Liver (tissue), 9 donors: ENCODE results near the gene SASH1. TPM values are rescaled to one million over a fixed set of nuclear protein-coding genes. Genes with fewer than 3 reads are reported as not detected.

ENCODE experiments used
- DNase-seq: peaks from one replicate; pipeline ENCODE4 v3.0.0-alpha.2; 2017; ENCODE audit warnings: low spot score
- H3K27ac ChIP-seq, 2 donors: one replicate each; pipeline ENCODE4 v1.7.0; 2013; ENCODE audit warnings: inconsistent platforms in 2 of 2, low read length in 2 of 2, control low read depth in 1 of 2, low read depth in 1 of 2, mild to moderate bottlenecking in 1 of 2
- H3K27me3 ChIP-seq, 4 donors: one replicate each; pipeline versions ENCODE4 v1.6.1 to v1.7.0; 2013; ENCODE audit warnings: low read length in 3 of 4, inconsistent platforms in 1 of 4, mild to moderate bottlenecking in 1 of 4, moderate library complexity in 1 of 4; ENCODE audit not compliant: control insufficient read depth in 4 of 4, insufficient read depth in 4 of 4
- H3K36me3 ChIP-seq, 4 donors: one replicate each; pipeline versions ENCODE4 v1.6.1 to v1.7.0; 2013; ENCODE audit warnings: low read length in 3 of 4, mild to moderate bottlenecking in 3 of 4, low read depth in 1 of 4, moderate library complexity in 1 of 4; ENCODE audit not compliant: control insufficient read depth in 4 of 4, insufficient read depth in 3 of 4
- H3K4me1 ChIP-seq, 4 donors: one replicate each; pipeline versions ENCODE4 v1.6.1 to v1.7.0; 2013; ENCODE audit warnings: low read length in 3 of 4, mild to moderate bottlenecking in 3 of 4, moderate library complexity in 1 of 4; ENCODE audit not compliant: control insufficient read depth in 4 of 4, insufficient read depth in 4 of 4
- H3K4me3 ChIP-seq, 3 donors: one replicate each; pipeline versions ENCODE4 v1.6.1 to v1.7.0; 2013; ENCODE audit warnings: low read length in 3 of 3, control low read depth in 1 of 3, low read depth in 1 of 3, mild to moderate bottlenecking in 1 of 3
- H3K9ac ChIP-seq, 2 donors: one replicate each; pipeline ENCODE4 v1.7.0; 2013; ENCODE audit warnings: low read length in 2 of 2, mild to moderate bottlenecking in 2 of 2, moderate library complexity in 2 of 2, control low read depth in 1 of 2, low read depth in 1 of 2
- H3K9me3 ChIP-seq, 4 donors: one replicate each; pipeline versions ENCODE4 v1.6.1 to v1.7.0; 2013; ENCODE audit warnings: low read length in 3 of 4; ENCODE audit not compliant: control insufficient read depth in 4 of 4
- ATF3 ChIP-seq: IDR thresholded peaks from 2 replicates; pipeline ENCODE4 v1.6.1; 2016; ENCODE audit warnings: antibody characterized with exemption
- EGR1 ChIP-seq, 2 donors: IDR thresholded peaks; 2 replicates each; pipeline ENCODE4 v1.6.1; 2016 to 2018; ENCODE audit warnings: antibody characterized with exemption in 2 of 2, low read depth in 2 of 2
- FOXA1 ChIP-seq: IDR thresholded peaks from 2 replicates; pipeline ENCODE4 v1.6.1; 2016; ENCODE audit warnings: antibody characterized with exemption
- FOXA2 ChIP-seq: IDR thresholded peaks from 2 replicates; pipeline ENCODE4 v1.6.1; 2016; ENCODE audit warnings: antibody characterized with exemption
- HNF4G ChIP-seq: IDR thresholded peaks from 2 replicates; pipeline ENCODE4 v1.6.1; 2016; ENCODE audit warnings: antibody characterized with exemption
- REST ChIP-seq: IDR thresholded peaks from 2 replicates; pipeline ENCODE4 v1.6.1; 2016; ENCODE audit warnings: antibody characterized with exemption, mild to moderate bottlenecking
- TAF1 ChIP-seq: conservative IDR thresholded peaks from 2 replicates; pipeline ENCODE4 v1.6.1; 2016; ENCODE audit warnings: antibody characterized with exemption, mild to moderate bottlenecking
- YY1 ChIP-seq: IDR thresholded peaks from 2 replicates; pipeline ENCODE4 v1.6.1; 2016; ENCODE audit warnings: antibody characterized with exemption, mild to moderate bottlenecking
- ZBTB33 ChIP-seq: IDR thresholded peaks from 2 replicates; pipeline ENCODE4 v1.6.1; 2016; ENCODE audit warnings: antibody characterized with exemption
- WGBS: extraction: QIAGEN DNeasy Blood & Tissue Kit; methylation state at CpG from one replicate; pipeline ENCODE4 v1.1.7; 2013; 5-methylcytosine and 5-hydroxymethylcytosine counted together
- polyA plus RNA-seq, 2 donors: library from polyadenylated mRNA; stranded (reverse) in 1 of 2; unstranded in 1 of 2; fragments of 200-250 nt in 1 of 2; fragments of >200 nt in 1 of 2; fragmentation: Nextera tagmentation in 1 of 2; extraction: Ambion mirVana in 1 of 2; gene quantifications; one replicate each; pipeline versions ENCODE4 v1.2.1 to v1.2.3, GENCODE V29; 2013 to 2015
- total RNA-seq, 2 donors: library from RNA; depleted of rRNA; stranded (reverse); fragments of >200 nt; gene quantifications; one replicate each; pipeline ENCODE4 v1.2.3, GENCODE V29; 2014
- TF ChIP-seq, protein P1 (sequence below): IDR thresholded peaks from 2 replicates; pipeline ENCODE4 v1.6.1; 2016; ENCODE audit warnings: antibody characterized with exemption
- donor health status: healthy.
- donor health status: healthy.
- donor health status: healthy.
- donor health status: healthy.
- donor health status: healthy.

Gene SASH1
- total and polyA plus RNA-seq, 4 donors = 3.5 to 16.4 (median 7.6) TPM

GRCh38 chr6:148304976-148305375 is 37.7 kb upstream of the SASH1 start:
- no peak for DNase-seq
- H3K9ac ChIP-seq = no peak overlapping the region
- H3K4me1 ChIP-seq = no peaks in the 10 kb centered on the region
- no peaks in the 10 kb centered on the region for H3K27me3 ChIP-seq
- no peak overlapping the region for H3K27ac ChIP-seq
- H3K36me3 ChIP-seq = no peaks in the 10 kb centered on the region
- 78% methylated on average over 7 of the region's 7 CpGs for WGBS
- no peak overlapping the region for H3K4me3 ChIP-seq
- H3K9me3 ChIP-seq = no peaks in the 10 kb centered on the region
- no peak for TF ChIP-seq EGR1 (IDR thresholded peaks at IDR 0.05; ENCODE audit: low read depth in 2 of 2)

GRCh38 chr6:148306286-148306685 is 36.4 kb upstream of the SASH1 start:
- no peak for DNase-seq
- Histone ChIP-seq H3K4me3 (no peak overlapping the region), H3K9me3 (no peaks in the 10 kb centered on the region), H3K9ac (no peak overlapping the region), H3K36me3 (no peaks in the 10 kb centered on the region), H3K4me1 (no peaks in the 10 kb centered on the region), H3K27ac (no peak overlapping the region), H3K27me3 (no peaks in the 10 kb centered on the region)
- no peak for TF ChIP-seq ZBTB33
- WGBS = 97% methylated on average over 2 of the region's 2 CpGs

DNA sequence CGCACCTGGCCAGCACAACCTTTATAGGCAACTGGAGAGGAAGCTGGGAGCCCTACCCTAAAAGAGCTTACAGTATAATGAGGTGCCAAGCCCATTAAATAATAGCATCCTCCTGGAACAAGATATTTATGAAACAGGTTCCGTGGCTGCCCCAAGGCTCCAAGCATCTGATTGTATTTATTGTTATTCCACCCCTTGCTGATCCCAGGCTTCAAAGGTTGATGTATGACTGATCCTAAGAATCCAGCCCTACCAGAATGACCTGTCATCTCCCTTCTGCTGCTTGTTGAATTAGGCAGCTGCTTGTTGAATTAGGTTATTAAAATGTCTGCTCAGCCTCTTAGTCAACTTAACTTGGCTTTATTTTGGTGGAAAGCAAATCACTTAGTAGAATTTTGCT is 35.2 kb upstream of the SASH1 start:
- TF ChIP-seq FOXA1 (no peak), TAF1 (no peak), YY1 (no peak), ATF3 (no peak), FOXA2 (no peak), REST (no peak), HNF4G (no peak)
- TF ChIP-seq, protein P1, sequence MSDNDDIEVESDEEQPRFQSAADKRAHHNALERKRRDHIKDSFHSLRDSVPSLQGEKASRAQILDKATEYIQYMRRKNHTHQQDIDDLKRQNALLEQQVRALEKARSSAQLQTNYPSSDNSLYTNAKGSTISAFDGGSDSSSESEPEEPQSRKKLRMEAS = no peak
- WGBS = 96% methylated on average over 2 of the region's 2 CpGs

More for the DNA sequence above, 35.2 kb upstream of the SASH1 start:
- Histone ChIP-seq H3K36me3 (no peaks in the 10 kb centered on the region), H3K27me3 (no peaks in the 10 kb centered on the region), H3K4me3 (no peak overlapping the region), H3K4me1 (no peaks in the 10 kb centered on the region), H3K9me3 (no peaks in the 10 kb centered on the region), H3K9ac (no peak overlapping the region), H3K27ac (no peak overlapping the region)
- DNase-seq = no peak
